GM06990 (cell line): ENCODE results near the gene MOV10L1.

Source experiments
- DNase-seq: peaks from one replicate; pipeline ENCODE4 v3.0.0-alpha.2; 2011; ENCODE audit not compliant: insufficient read length; ENCODE audit errors: extremely low read depth
- H3K27me3 ChIP-seq: replicated peaks from 2 replicates; pipeline ENCODE4 v1.6.0; 2011; ENCODE audit warnings: low read length; ENCODE audit not compliant: control insufficient read depth, insufficient read depth
- H3K36me3 ChIP-seq: 2 replicates; pipeline ENCODE4 v1.5.1; 2011; ENCODE audit warnings: low read length; ENCODE audit not compliant: control insufficient read depth, insufficient read depth
- H3K4me3 ChIP-seq: replicated peaks from 2 replicates; pipeline ENCODE4 v1.5.1; 2011; ENCODE audit warnings: low read depth, mild to moderate bottlenecking, control low read depth, low read length
- TF ChIP-seq, protein P1 (sequence below): IDR thresholded peaks from 2 replicates; pipeline ENCODE4 v1.5.1; 2011; ENCODE audit warnings: low read length, control low read depth, mild to moderate bottlenecking, inconsistent platforms; ENCODE audit not compliant: insufficient read depth, poor library complexity, severe bottlenecking

The MOV10L1 gene

GRCh38 chr22:50098052-50098451, 8.2 kb downstream of the MOV10L1 start:
- no peak overlapping the region for H3K4me3 ChIP-seq
- DNase-seq: no peak
- TF ChIP-seq, protein P1, sequence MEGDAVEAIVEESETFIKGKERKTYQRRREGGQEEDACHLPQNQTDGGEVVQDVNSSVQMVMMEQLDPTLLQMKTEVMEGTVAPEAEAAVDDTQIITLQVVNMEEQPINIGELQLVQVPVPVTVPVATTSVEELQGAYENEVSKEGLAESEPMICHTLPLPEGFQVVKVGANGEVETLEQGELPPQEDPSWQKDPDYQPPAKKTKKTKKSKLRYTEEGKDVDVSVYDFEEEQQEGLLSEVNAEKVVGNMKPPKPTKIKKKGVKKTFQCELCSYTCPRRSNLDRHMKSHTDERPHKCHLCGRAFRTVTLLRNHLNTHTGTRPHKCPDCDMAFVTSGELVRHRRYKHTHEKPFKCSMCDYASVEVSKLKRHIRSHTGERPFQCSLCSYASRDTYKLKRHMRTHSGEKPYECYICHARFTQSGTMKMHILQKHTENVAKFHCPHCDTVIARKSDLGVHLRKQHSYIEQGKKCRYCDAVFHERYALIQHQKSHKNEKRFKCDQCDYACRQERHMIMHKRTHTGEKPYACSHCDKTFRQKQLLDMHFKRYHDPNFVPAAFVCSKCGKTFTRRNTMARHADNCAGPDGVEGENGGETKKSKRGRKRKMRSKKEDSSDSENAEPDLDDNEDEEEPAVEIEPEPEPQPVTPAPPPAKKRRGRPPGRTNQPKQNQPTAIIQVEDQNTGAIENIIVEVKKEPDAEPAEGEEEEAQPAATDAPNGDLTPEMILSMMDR: no peak
- H3K36me3 ChIP-seq: no peaks in the 10 kb centered on the region
- H3K27me3 ChIP-seq: no peaks in the 10 kb centered on the region

GRCh38 chr22:50101870-50102565, 12.2 kb downstream of the MOV10L1 start:
- TF ChIP-seq, protein P1: no peak
- Histone ChIP-seq H3K27me3 (no peaks in the 10 kb centered on the region), H3K36me3 (no peaks in the 10 kb centered on the region), H3K4me3 (no peak overlapping the region)
- no peak for DNase-seq

- H3K36me3 ChIP-seq: no peaks in the 10 kb centered on the region
- TF ChIP-seq, protein P1: peak; percentile 25
- DNase-seq: no peak
- H3K27me3 ChIP-seq: no peaks in the 10 kb centered on the region
- H3K4me3 ChIP-seq: no peak overlapping the region
These were observed 13.1 kb downstream of the MOV10L1 start for GRCh38 chr22:50102946-50103345.

DNA sequence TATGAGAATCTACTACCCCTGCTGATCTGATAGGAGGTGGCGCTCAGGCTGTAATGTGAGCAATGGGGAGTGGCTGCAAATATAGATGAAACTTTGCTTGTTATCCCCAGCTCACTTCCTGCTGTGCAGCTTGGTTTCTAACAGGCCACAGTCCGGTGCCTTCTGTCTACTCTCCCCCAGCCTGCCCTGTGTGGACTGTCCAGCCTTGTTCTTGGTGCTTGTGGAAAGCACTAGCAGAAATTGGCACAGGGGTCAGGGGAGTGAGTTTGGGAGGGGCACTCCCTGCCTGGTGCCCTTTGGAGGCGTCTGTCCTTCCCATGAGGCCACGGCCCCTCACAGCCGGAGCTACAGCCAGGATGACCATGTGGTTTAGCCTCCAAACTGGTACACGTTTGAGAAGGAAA, 14.3 kb downstream of the MOV10L1 start:
- Histone ChIP-seq H3K4me3 (no peak overlapping the region), H3K36me3 (no peaks in the 10 kb centered on the region), H3K27me3 (no peaks in the 10 kb centered on the region)
- TF ChIP-seq, protein P1: no peak
- no peak for DNase-seq

- no peak for DNase-seq
- H3K4me3 ChIP-seq: no peak overlapping the region
These were observed 15.6 kb downstream of the MOV10L1 start for GRCh38 chr22:50105208-50106100.

More at GRCh38 chr22:50105208-50106100, 15.6 kb downstream of the MOV10L1 start:
- Histone ChIP-seq H3K27me3 (no peaks in the 10 kb centered on the region), H3K36me3 (no peaks in the 10 kb centered on the region)
- TF ChIP-seq, protein P1: no peak
